Tibial nerve (tissue), 4 donors: ENCODE measurements around the gene MAPT.

Experiments used
- CTCF ChIP-seq, 5 experiments: fragments of 200-600 bp in 3 of 5; fragments of 450-650 bp in 2 of 5; sonication (generic) in 3 of 5; IDR thresholded peaks; one replicate each; pipeline ENCODE4 v1.5.1; 2016 to 2019; ENCODE audit warnings: antibody characterized with exemption in 5 of 5, mild to moderate bottlenecking in 3 of 5, moderate library complexity in 2 of 5
- EP300 ChIP-seq, 2 donors: sonication (generic); formaldehyde crosslinking; IDR thresholded peaks; one replicate each; pipeline ENCODE4 v1.6.1; 2017; ENCODE audit warnings: antibody characterized with exemption in 2 of 2, mild to moderate bottlenecking in 1 of 2
- POLR2A ChIP-seq, 2 donors: fragments of 450-650 bp; IDR thresholded peaks; one replicate each; pipeline ENCODE4 v1.6.1; 2017; ENCODE audit warnings: antibody characterized with exemption in 2 of 2, mild to moderate bottlenecking in 2 of 2, moderate library complexity in 2 of 2

DNA sequence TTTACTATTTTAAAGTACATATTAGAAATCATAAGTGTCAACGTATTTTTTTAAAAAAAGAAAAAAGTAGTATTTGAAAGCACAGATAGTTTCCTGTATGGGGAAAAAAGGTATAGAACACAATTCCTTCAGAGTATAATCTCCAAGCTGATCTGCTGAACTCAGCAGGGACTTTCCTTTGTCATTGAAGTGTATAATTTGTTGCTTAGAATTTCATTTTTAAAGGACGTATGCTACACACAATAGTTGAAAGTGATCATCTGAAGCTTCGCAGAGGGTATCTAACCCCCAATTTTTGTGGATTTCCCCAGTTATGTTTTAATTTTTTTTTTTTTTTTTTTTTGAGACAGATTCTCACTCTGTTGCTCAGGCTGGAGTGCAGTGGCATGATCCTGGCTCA is 20.2 kb upstream of the MAPT start:
- TF ChIP-seq POLR2A (IDR thresholded peaks at IDR 0.05) (no peak), CTCF (IDR thresholded peaks at IDR 0.05) (no peak), EP300 (IDR thresholded peaks at IDR 0.05) (no peak)
